IMR-90 (cell line): ENCODE data around the gene PDZD7. TPM values are rescaled to one million over a fixed set of nuclear protein-coding genes. Genes with fewer than 3 reads are reported as not detected.

ENCODE experiments used
- ATAC-seq: fragments of 200-7000 bp; cut with Tn5 transposase; 2 replicates; pipeline ENCODE4 v1.9.1; 2020; ENCODE audit warnings: low read depth, mild to moderate bottlenecking, moderate library complexity
- BruUV-seq: library from RNA; stranded (reverse); fragments of 400-500 nt; replicated peaks from 2 replicates; lab custom pipeline; 2021; lab: Mats Ljungman, UMichigan
- CTCF ChIA-PET: fragments of 300-600 bp; formaldehyde crosslinking; extraction: SDS; loops from one replicate; lab custom pipeline; 2021; ENCODE audit warnings: antibody characterized with exemption; lab: Yijun Ruan, JAX
- POLR2A ChIA-PET: fragments of 300-600 bp; sonication (Branson Sonifier 250); formaldehyde crosslinking; loops from one replicate; lab custom pipeline; 2022; ENCODE audit warnings: antibody characterized with exemption; ENCODE audit not compliant: unreplicated experiment; lab: Charles Lee
- DNase-seq: peaks from one replicate; pipeline ENCODE4 v3.0.0; 2013
- H2AFZ ChIP-seq: replicated peaks from 2 replicates; pipeline ENCODE3; 2013; ENCODE audit warnings: low read length, mild to moderate bottlenecking; ENCODE audit not compliant: poor library complexity
- H2AK5ac ChIP-seq: 2 replicates; pipeline ENCODE4 v1.6.1; 2013; ENCODE audit warnings: low read depth, low read length, inconsistent platforms
- H2AK9ac ChIP-seq: replicated peaks from 2 replicates; pipeline ENCODE3; 2013; ENCODE audit warnings: mild to moderate bottlenecking, low read depth, low read length, moderate library complexity; ENCODE audit not compliant: poor library complexity
- H2BK120ac ChIP-seq: 2 replicates; pipeline ENCODE4 v1.6.1; 2013; ENCODE audit warnings: low read depth, low read length, inconsistent platforms
- H2BK15ac ChIP-seq: 3 replicates; pipeline ENCODE4 v1.6.1; 2013; ENCODE audit warnings: low read depth, low read length, inconsistent platforms
- H2BK20ac ChIP-seq: 2 replicates; pipeline ENCODE4 v1.6.1; 2013; ENCODE audit warnings: low read depth, mild to moderate bottlenecking, inconsistent platforms, low read length, moderate library complexity
- H2BK5ac ChIP-seq: 2 replicates; pipeline ENCODE4 v1.6.1; 2013; ENCODE audit warnings: mild to moderate bottlenecking, low read depth, low read length, inconsistent platforms; ENCODE audit not compliant: poor library complexity, severe bottlenecking
- H3K14ac ChIP-seq: replicated peaks from 2 replicates; pipeline ENCODE4 v1.6.1; 2013; ENCODE audit warnings: low read depth, low read length, inconsistent platforms
- H3K18ac ChIP-seq: 2 replicates; pipeline ENCODE4 v1.6.1; 2013; ENCODE audit warnings: low read depth, low read length, control low read depth
- H3K23ac ChIP-seq: 2 replicates; pipeline ENCODE4 v1.6.1; 2013; ENCODE audit warnings: low read depth, low read length, inconsistent platforms
- H3K27ac ChIP-seq: 2 replicates; pipeline ENCODE4 v1.5.1; 2013; ENCODE audit warnings: mild to moderate bottlenecking, control low read depth, low read length; ENCODE audit not compliant: insufficient read depth
- H3K27me3 ChIP-seq: 2 replicates; pipeline ENCODE4 v1.6.1; 2013; ENCODE audit warnings: low read length; ENCODE audit not compliant: control insufficient read depth, insufficient read depth
- H3K36me3 ChIP-seq: 2 replicates; pipeline ENCODE4 v1.6.1; 2013; ENCODE audit warnings: low read length, mixed read lengths; ENCODE audit not compliant: control insufficient read depth, insufficient read depth
- H3K4ac ChIP-seq: 2 replicates; pipeline ENCODE4 v1.6.1; 2013; ENCODE audit warnings: low read depth, low read length, inconsistent platforms
- H3K4me1 ChIP-seq: 2 replicates; pipeline ENCODE4 v1.6.1; 2013; ENCODE audit warnings: low read length, mixed read lengths; ENCODE audit not compliant: control insufficient read depth, insufficient read depth
- H3K4me2 ChIP-seq: 2 replicates; pipeline ENCODE4 v1.6.1; 2013; ENCODE audit warnings: low read depth, mild to moderate bottlenecking, control low read depth, low read length, moderate library complexity
- H3K4me3 ChIP-seq: 2 replicates; pipeline ENCODE4 v1.5.1; 2013; ENCODE audit warnings: low read depth, mild to moderate bottlenecking, control low read depth, low read length, moderate library complexity; ENCODE audit not compliant: insufficient read depth
- H3K56ac ChIP-seq: 2 replicates; pipeline ENCODE4 v1.6.1; 2013; ENCODE audit warnings: low read length, inconsistent platforms; ENCODE audit not compliant: insufficient read depth; ENCODE audit errors: extremely low read depth
- H3K79me1 ChIP-seq, 2 experiments: 2 replicates each; pipeline ENCODE4 v1.6.1; 2013; ENCODE audit warnings: low read length in 2 of 2, inconsistent platforms in 1 of 2, low read depth in 1 of 2
- H3K9ac ChIP-seq: 2 replicates; pipeline ENCODE4 v1.6.1; 2013; ENCODE audit warnings: low read depth, low read length, control low read depth
- H3K9me1 ChIP-seq: 2 replicates; pipeline ENCODE4 v1.6.1; 2013; ENCODE audit warnings: low read length, inconsistent platforms; ENCODE audit not compliant: insufficient read depth
- H3K9me3 ChIP-seq: 2 replicates; pipeline ENCODE4 v1.6.1; 2013; ENCODE audit warnings: low read length; ENCODE audit not compliant: control insufficient read depth, insufficient read depth
- H4K20me1 ChIP-seq: 2 replicates; pipeline ENCODE4 v1.6.1; 2013; ENCODE audit warnings: low read length, inconsistent platforms; ENCODE audit not compliant: insufficient read depth
- H4K5ac ChIP-seq: 2 replicates; pipeline ENCODE4 v1.6.1; 2013; ENCODE audit warnings: mild to moderate bottlenecking, low read depth, low read length, control low read depth
- H4K8ac ChIP-seq, 2 experiments: 2 replicates each; pipeline ENCODE4 v1.6.1; 2013; ENCODE audit warnings: low read depth in 2 of 2, low read length in 2 of 2, control low read depth in 1 of 2, inconsistent platforms in 1 of 2
- H4K91ac ChIP-seq: 2 replicates; pipeline ENCODE4 v1.6.1; 2013; ENCODE audit warnings: low read depth, low read length, inconsistent platforms; ENCODE audit not compliant: insufficient read depth
- CEBPB ChIP-seq: IDR thresholded peaks from 2 replicates; pipeline ENCODE4 v1.6.1; 2012; ENCODE audit warnings: low read depth, low read length, improper control_type of control experiment
- CHD1 ChIP-seq: IDR thresholded peaks from 2 replicates; pipeline ENCODE4 v1.6.1; 2012; ENCODE audit warnings: low read depth, low read length, improper control_type of control experiment
- FOS ChIP-seq: fragments of 150-350 bp; IDR thresholded peaks from 2 replicates; pipeline ENCODE4 v1.6.1; 2016; ENCODE audit warnings: low read depth, low read length
- MAFK ChIP-seq: IDR thresholded peaks from 2 replicates; pipeline ENCODE4 v1.6.1; 2012; ENCODE audit warnings: low read depth, low read length, improper control_type of control experiment
- MAZ ChIP-seq: IDR thresholded peaks from 2 replicates; pipeline ENCODE4 v1.6.1; 2012; ENCODE audit warnings: low read depth, mild to moderate bottlenecking, low read length, improper control_type of control experiment, moderate library complexity, borderline replicate concordance
- MXI1 ChIP-seq: IDR thresholded peaks from 2 replicates; pipeline ENCODE4 v1.6.1; 2012; ENCODE audit warnings: low read depth, mild to moderate bottlenecking, low read length, moderate library complexity, borderline replicate concordance
- NFE2L2 ChIP-seq: fragments of 150-350 bp; IDR thresholded peaks from 2 replicates; pipeline ENCODE4 v1.6.1; 2016; ENCODE audit warnings: low read depth, mild to moderate bottlenecking, low read length
- POLR2A ChIP-seq: IDR thresholded peaks from 2 replicates; pipeline ENCODE4 v1.6.1; 2012; ENCODE audit warnings: mild to moderate bottlenecking, low read depth, low read length
- RAD21 ChIP-seq: IDR thresholded peaks from 2 replicates; pipeline ENCODE4 v1.6.1; 2012; ENCODE audit warnings: low read length, improper control_type of control experiment
- RCOR1 ChIP-seq: IDR thresholded peaks from 2 replicates; pipeline ENCODE4 v1.6.1; 2012; ENCODE audit warnings: mild to moderate bottlenecking, low read length, improper control_type of control experiment; ENCODE audit not compliant: insufficient replicate concordance
- RFX5 ChIP-seq: IDR thresholded peaks from 2 replicates; pipeline ENCODE4 v1.8.0; 2012; ENCODE audit warnings: low read depth, mild to moderate bottlenecking, low read length, moderate library complexity
- SMC3 ChIP-seq: fragments of 150-350 bp; IDR thresholded peaks from 2 replicates; pipeline ENCODE4 v1.6.1; 2016; ENCODE audit warnings: low read depth, mild to moderate bottlenecking, antibody characterized with exemption, low read length, moderate library complexity
- WGBS, 2 experiments: methylation state at CpG; one replicate each; pipeline versions ENCODE4 v1.1.5 to v1.1.7; 2013; ENCODE audit warnings: missing lambda C conversion rate in 2 of 2; ENCODE audit not compliant: insufficient read length in 1 of 2; ENCODE audit errors: extremely low coverage in 2 of 2; 5-methylcytosine and 5-hydroxymethylcytosine counted together
- dilution Hi-C: fragments of 300-500 bp; cut with HindIII; formaldehyde crosslinking; loops from one replicate; pipeline ENCODE4 v1.14.3; 2018; ENCODE audit warnings: low sequenced_read_pairs; ENCODE audit not compliant: unreplicated experiment
- in situ Hi-C: fragments of 300-500 bp; cut with MboI; formaldehyde crosslinking; loops from 3 replicates; pipeline ENCODE4 v1.14.3; 2019; ENCODE audit warnings: low sequenced_read_pairs, inconsistent platforms, mixed read lengths
- intact Hi-C: fragments of 100-400 bp; cut with micrococcal nuclease; formaldehyde crosslinking; loops from 2 replicates; pipeline ENCODE4 v1.10.0; 2022
- polyA plus RNA-seq, 3 experiments: library from polyadenylated mRNA; depleted of rRNA; stranded (reverse); fragments of >200 nt; gene quantifications; 2 replicates each; pipeline ENCODE4 v1.2.3, GENCODE V29; 2012; ENCODE audit warnings: low replicate concordance in 1 of 3
- total RNA-seq: library from RNA; depleted of rRNA; stranded (reverse); fragments of >200 nt; gene quantifications from 2 replicates; pipeline ENCODE4 v1.2.3, GENCODE V29; 2012
- TF ChIP-seq, protein P1 (sequence below): fragments of 150-350 bp; IDR thresholded peaks from 2 replicates; pipeline ENCODE4 v1.6.1; 2017; ENCODE audit warnings: mild to moderate bottlenecking, antibody characterized with exemption, low read length, low read depth
- TF ChIP-seq, protein P2 (sequence below): fragments of 150-350 bp; IDR thresholded peaks from 2 replicates; pipeline ENCODE4 v1.6.1; 2016; ENCODE audit warnings: low read depth, mild to moderate bottlenecking, low read length, moderate library complexity, borderline replicate concordance

Gene PDZD7
- total and polyA plus RNA-seq, 2 of the 4 experiments (the other 2 are of a cell fraction): 0.90 to 1.5 TPM

DNA sequence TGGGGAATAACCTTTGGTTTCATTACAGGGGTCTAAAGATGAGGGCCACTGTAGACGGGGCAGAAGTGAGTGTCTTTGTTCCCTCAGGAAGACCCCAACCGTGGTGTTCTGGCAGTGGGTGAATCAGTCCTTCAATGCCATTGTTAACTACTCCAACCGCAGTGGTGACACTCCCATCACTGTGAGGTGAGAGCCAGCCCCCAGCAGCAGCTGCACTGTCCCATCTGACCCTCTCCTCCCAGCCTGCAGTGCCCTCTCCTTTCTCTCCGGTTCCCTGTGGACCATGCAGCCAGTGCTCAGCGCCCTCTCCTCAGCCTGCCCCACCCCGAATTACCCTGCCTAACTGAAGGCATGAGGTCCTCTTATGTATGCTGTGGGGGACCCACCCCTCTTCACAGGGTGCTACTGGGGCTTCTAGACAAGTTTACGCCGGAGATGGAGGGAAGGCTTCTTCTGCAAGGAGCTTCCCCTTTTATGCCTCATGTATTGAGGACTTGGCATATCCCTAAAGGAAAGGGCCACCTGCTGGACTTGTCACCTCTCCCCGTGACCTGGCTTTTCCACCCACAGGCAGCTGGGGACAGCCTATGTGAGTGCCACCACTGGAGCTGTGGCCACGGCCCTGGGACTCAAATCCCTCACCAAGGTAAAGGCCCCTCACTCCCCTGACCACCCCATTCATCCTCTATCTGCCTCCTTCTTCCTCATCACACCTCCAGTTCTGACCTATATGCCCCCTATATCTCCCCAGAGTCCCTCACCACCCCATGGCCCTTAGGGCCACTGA, 5.2 kb upstream of the PDZD7 start (continued):
- no peak for TF ChIP-seq CHD1

DNA sequence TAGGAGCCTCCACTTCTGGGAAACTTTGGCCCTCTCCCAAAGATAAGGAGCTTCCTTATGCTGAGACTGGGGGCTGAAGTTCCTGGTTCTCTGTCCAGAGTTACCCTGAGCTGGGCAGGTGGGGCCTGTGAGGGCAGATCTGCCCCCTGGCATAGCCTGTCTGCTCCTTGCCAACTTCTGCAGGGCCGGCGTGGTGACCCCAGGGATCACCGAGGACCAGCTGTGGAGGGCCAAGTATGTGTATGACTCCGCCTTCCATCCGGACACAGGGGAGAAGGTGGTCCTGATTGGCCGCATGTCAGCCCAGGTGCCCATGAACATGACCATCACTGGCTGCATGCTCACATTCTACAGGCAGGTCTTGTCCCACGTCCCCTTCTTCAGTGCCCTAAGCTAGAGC, 4.4 kb upstream of the PDZD7 start:
- 94% methylated on average over 6 of the region's 7 CpGs; no CpG with 5 or more reads in 1 of the 2 experiments for WGBS, 2 experiments
- Histone ChIP-seq H2AK9ac (no peak overlapping the region), H3K14ac (no peak overlapping the region), H4K91ac (no peak overlapping the region), H2BK20ac (no peak overlapping the region), H4K8ac (no peak overlapping the region), H3K4me2 (no peak overlapping the region), H2AFZ (no peak overlapping the region), H2BK15ac (no peak overlapping the region), H3K9me1 (peaks cover 2% of the 10 kb centered on the region; the same call in 1 of the 2 replicates), H3K27ac (no peak overlapping the region), H3K4me3 (no peak overlapping the region), H2AK5ac (no peak overlapping the region), H4K20me1 (peaks cover 36% of the 10 kb centered on the region), H3K18ac (no peak overlapping the region), H3K36me3 (peaks cover 49% of the 10 kb centered on the region), H3K23ac (no peak overlapping the region), H3K27me3 (no peaks in the 10 kb centered on the region), H3K4me1 (peaks cover 2% of the 10 kb centered on the region), H3K56ac (no peak overlapping the region), H3K9me3 (no peaks in the 10 kb centered on the region), H3K79me1 (peaks cover 21 to 64% of the 10 kb centered on the region in 2 experiments; a peak in 3 of 4 replicates), H2BK5ac (no peak overlapping the region), H3K4ac (no peak overlapping the region), H4K5ac (no peak overlapping the region), H3K9ac (no peak overlapping the region), H2BK120ac (no peak overlapping the region)
- ChIA-PET CTCF (interaction anchor here (1.0 to 1.2 kb wide), 2 partner anchors 16 to 107 kb away, joined by 3 read pairs; no protein-coding TSS in a partner anchor), POLR2A (no interaction called here)
- dilution Hi-C loops: no loop called here
- intact Hi-C loops: no loop called here
- no peak for DNase-seq
- no peak for ATAC-seq
- BruUV-seq: no TSS peak
- in situ Hi-C loops: no loop called here
- TF ChIP-seq, protein P1, sequence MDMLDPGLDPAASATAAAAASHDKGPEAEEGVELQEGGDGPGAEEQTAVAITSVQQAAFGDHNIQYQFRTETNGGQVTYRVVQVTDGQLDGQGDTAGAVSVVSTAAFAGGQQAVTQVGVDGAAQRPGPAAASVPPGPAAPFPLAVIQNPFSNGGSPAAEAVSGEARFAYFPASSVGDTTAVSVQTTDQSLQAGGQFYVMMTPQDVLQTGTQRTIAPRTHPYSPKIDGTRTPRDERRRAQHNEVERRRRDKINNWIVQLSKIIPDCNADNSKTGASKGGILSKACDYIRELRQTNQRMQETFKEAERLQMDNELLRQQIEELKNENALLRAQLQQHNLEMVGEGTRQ: no peak
- TF ChIP-seq NFE2L2 (no peak), RCOR1 (no peak), RAD21 (no peak), CHD1 (no peak), FOS (no peak), RFX5 (no peak), SMC3 (no peak), CEBPB (no peak), MAZ (no peak), POLR2A (no peak), MAFK (no peak), MXI1 (no peak)
- TF ChIP-seq, protein P2, sequence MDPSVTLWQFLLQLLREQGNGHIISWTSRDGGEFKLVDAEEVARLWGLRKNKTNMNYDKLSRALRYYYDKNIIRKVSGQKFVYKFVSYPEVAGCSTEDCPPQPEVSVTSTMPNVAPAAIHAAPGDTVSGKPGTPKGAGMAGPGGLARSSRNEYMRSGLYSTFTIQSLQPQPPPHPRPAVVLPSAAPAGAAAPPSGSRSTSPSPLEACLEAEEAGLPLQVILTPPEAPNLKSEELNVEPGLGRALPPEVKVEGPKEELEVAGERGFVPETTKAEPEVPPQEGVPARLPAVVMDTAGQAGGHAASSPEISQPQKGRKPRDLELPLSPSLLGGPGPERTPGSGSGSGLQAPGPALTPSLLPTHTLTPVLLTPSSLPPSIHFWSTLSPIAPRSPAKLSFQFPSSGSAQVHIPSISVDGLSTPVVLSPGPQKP: no peak
